ENCODE data around the gene SCUBE2. TPM values are rescaled to one million over a fixed set of nuclear protein-coding genes. Genes with fewer than 3 reads are reported as not detected.
"Not testable (repeated sequence)": the region's sequence is repeated elsewhere in the genome, so short reads cannot be mapped to it uniquely, and the experiment has no call there.

Gene SCUBE2
- total RNA-seq, 2 experiments from 2014 or later: not detected

GRCh38 chr11:9103542-9104276 is 12.3 kb upstream of the SCUBE2 start:
- ChIA-PET POLR2A (interaction anchor here (0.6 kb wide), 1 partner anchor 32 kb away, joined by 3 read pairs; no protein-coding TSS in a partner anchor), CTCF (interaction anchor here (1.2 kb wide), 1 partner anchor 8 kb away, joined by 4 read pairs; no protein-coding TSS in a partner anchor)
- intact Hi-C loops (cut with DNase I, micrococcal nuclease): no loop called here
- Mint-ChIP-seq H3K27ac (no peak overlapping the region), H3K9me3 (ENCODE audit: low read depth) (no peaks in the 10 kb centered on the region), H3K4me3 (no peak overlapping the region), H3K27me3 (peaks cover 13% of the 10 kb centered on the region), H3K4me1 (peaks cover 3% of the 10 kb centered on the region), H3K36me3 (ENCODE audit: low read depth) (no peaks in the 10 kb centered on the region)
- no peak for DNase-seq
- ATAC-seq: no peak

DNA sequence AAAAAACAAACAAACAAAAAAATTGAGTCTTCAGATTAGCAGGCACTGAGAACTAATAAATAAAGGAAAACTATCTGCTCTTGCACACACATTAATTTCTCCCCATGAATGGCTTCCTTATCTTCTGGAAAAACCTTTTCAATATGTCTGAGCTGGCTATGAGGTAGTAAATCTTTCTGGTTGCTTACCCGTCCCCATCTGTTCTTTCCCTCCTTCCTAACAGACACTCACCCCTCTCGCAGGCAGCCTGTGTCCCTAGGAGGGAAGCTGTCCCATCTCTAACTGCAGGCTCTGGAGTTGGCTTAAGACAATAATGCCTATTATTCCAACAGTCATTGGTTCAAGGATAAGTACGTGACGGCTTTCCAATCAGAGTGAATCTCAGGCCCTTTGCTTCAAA is 8.2 kb upstream of the SCUBE2 start:
- Mint-ChIP-seq H3K27me3 (peaks cover 18% of the 10 kb centered on the region), H3K27ac (no peak overlapping the region), H3K36me3 (ENCODE audit: low read depth) (no peaks in the 10 kb centered on the region), H3K4me1 (no peaks in the 10 kb centered on the region), H3K9me3 (ENCODE audit: low read depth) (no peaks in the 10 kb centered on the region), H3K4me3 (no peak overlapping the region)
- ChIA-PET POLR2A (no interaction called here), CTCF (interaction anchor here (1.3 kb wide), 1 partner anchor 38 kb away, joined by 4 read pairs; no protein-coding TSS in a partner anchor)
- intact Hi-C loops (cut with DNase I, micrococcal nuclease): no loop called here
- ATAC-seq (no peak), DNase-seq (no peak)

GRCh38 chr11:9098455-9098854 is 7.1 kb upstream of the SCUBE2 start:
- H3K4me1 Mint-ChIP-seq; DNase-seq; H3K9me3 Mint-ChIP-seq (ENCODE audit: low read depth); H3K4me3 Mint-ChIP-seq; POLR2A ChIA-PET; H3K27ac Mint-ChIP-seq; ATAC-seq; H3K36me3 Mint-ChIP-seq (ENCODE audit: low read depth); intact Hi-C loops (cut with DNase I, micrococcal nuclease): not testable (repeated sequence)
- CTCF ChIA-PET: interaction anchor here (0.6 to 0.9 kb wide), 2 partner anchors 69 to 83 kb away, joined by 3 read pairs; no protein-coding TSS in a partner anchor
- H3K27me3 Mint-ChIP-seq: peaks cover 22% of the 10 kb centered on the region

DNA sequence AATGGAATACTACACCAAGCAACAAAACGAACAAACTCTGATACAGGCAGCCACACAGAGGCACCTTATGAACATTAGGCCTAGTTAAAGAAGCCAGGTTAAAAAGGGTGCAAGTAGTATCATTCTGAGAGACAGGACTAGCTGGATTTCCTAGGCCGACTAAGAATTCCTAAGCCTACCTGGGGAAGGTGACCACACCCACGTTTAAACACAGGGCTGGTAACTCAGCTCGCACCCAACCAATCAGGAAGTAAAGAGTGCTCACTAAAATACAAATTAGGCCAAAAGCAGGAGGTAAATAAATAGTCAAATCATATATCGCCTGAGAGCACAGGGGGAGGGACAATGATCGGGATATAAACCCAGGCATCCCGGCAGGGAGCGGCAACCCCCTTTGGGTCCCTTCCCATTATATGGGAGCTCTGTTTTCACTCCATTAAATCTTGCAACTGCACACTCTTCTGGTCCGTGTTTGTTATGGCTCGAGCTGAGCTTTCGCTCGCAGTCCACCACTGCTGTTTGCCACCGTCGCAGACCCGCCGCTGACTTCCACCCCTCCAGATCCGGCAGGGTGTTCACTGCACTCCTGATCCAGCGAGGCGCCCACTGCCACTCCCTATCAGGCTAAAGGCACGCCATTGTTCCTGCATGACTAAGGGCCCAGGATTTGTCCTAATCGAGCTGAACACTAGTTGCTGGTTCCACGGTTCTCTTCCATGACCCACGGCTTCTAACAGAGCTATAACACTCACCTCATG is 6.0 kb upstream of the SCUBE2 start:
- DNase-seq; ATAC-seq; H3K4me1 Mint-ChIP-seq; H3K9me3 Mint-ChIP-seq (ENCODE audit: low read depth); H3K27ac Mint-ChIP-seq; H3K36me3 Mint-ChIP-seq (ENCODE audit: low read depth); POLR2A ChIA-PET; H3K4me3 Mint-ChIP-seq; intact Hi-C loops (cut with DNase I, micrococcal nuclease): not testable (repeated sequence)
- H3K27me3 Mint-ChIP-seq: peaks cover 31% of the 10 kb centered on the region
- CTCF ChIA-PET: interaction anchor here (0.5 to 0.7 kb wide), 2 partner anchors 33 to 774 kb away, joined by 3 to 4 read pairs; no protein-coding TSS in a partner anchor

- DNase-seq (no peak), ATAC-seq (no peak)
- Mint-ChIP-seq H3K36me3 (ENCODE audit: low read depth) (no peaks in the 10 kb centered on the region), H3K4me3 (no peak overlapping the region), H3K4me1 (no peaks in the 10 kb centered on the region), H3K9me3 (ENCODE audit: low read depth) (no peaks in the 10 kb centered on the region), H3K27ac (no peak overlapping the region), H3K27me3 (peaks cover 31% of the 10 kb centered on the region)
- ChIA-PET POLR2A (no interaction called here), CTCF (interaction anchor here (1.1 to 2.8 kb wide), 4 partner anchors 8 to 100 kb away, joined by 4 to 12 read pairs (median 8); no protein-coding TSS in a partner anchor)
- intact Hi-C loops (cut with DNase I, micrococcal nuclease): no loop called here
These were observed 5.0 kb upstream of the SCUBE2 start for GRCh38 chr11:9096427-9096826.

- H3K4me1 Mint-ChIP-seq: no peaks in the 10 kb centered on the region
- ChIA-PET POLR2A (no interaction called here), CTCF (interaction anchor here (0.6 to 2.8 kb wide), 7 partner anchors 9 to 326 kb away, joined by 3 to 12 read pairs (median 4); no protein-coding TSS in a partner anchor)
- H3K4me3 Mint-ChIP-seq: no peak overlapping the region
- H3K27ac Mint-ChIP-seq: no peak overlapping the region
- intact Hi-C loops (cut with DNase I, micrococcal nuclease): no loop called here
- DNase-seq (peak; percentile 41), ATAC-seq (no peak)
- H3K9me3 Mint-ChIP-seq (ENCODE audit: low read depth): no peaks in the 10 kb centered on the region
- H3K36me3 Mint-ChIP-seq (ENCODE audit: low read depth): no peaks in the 10 kb centered on the region
- H3K27me3 Mint-ChIP-seq: peaks cover 33% of the 10 kb centered on the region
These were observed 4.0 kb upstream of the SCUBE2 start for GRCh38 chr11:9095421-9095820.

- no peaks in the 10 kb centered on the region for H3K4me1 Mint-ChIP-seq
- intact Hi-C loops (cut with DNase I, micrococcal nuclease): no loop called here
- no peak overlapping the region for H3K27ac Mint-ChIP-seq
- H3K4me3 Mint-ChIP-seq: no peak overlapping the region
- no peak for ATAC-seq
- ChIA-PET CTCF (interaction anchor here (0.6 to 2.8 kb wide), 5 partner anchors 43 to 266 kb away, joined by 3 to 12 read pairs (median 4); no protein-coding TSS in a partner anchor), POLR2A (interaction anchor here (0.6 kb wide), 1 partner anchor 414 kb away, joined by 3 read pairs; no protein-coding TSS in a partner anchor)
- no peaks in the 10 kb centered on the region for H3K9me3 Mint-ChIP-seq (ENCODE audit: low read depth)
- DNase-seq: no peak
- H3K36me3 Mint-ChIP-seq (ENCODE audit: low read depth): no peaks in the 10 kb centered on the region
- H3K27me3 Mint-ChIP-seq: peaks cover 42% of the 10 kb centered on the region
These were observed 3.0 kb upstream of the SCUBE2 start for GRCh38 chr11:9094420-9094819.

- no peak overlapping the region for H3K27ac Mint-ChIP-seq
- DNase-seq: no peak
- no peaks in the 10 kb centered on the region for H3K9me3 Mint-ChIP-seq (ENCODE audit: low read depth)
- H3K4me1 Mint-ChIP-seq: no peaks in the 10 kb centered on the region
- ChIA-PET POLR2A (interaction anchor here (0.6 kb wide), 1 partner anchor 1240 kb away, joined by 3 read pairs; no protein-coding TSS in a partner anchor), CTCF (interaction anchor here (0.7 to 1.8 kb wide), 6 partner anchors 19 to 75 kb away, joined by 3 to 11 read pairs (median 3); no protein-coding TSS in a partner anchor)
- H3K4me3 Mint-ChIP-seq: no peak overlapping the region
- no peaks in the 10 kb centered on the region for H3K36me3 Mint-ChIP-seq (ENCODE audit: low read depth)
- intact Hi-C loops (cut with DNase I, micrococcal nuclease): no loop called here
- peaks cover 54% of the 10 kb centered on the region for H3K27me3 Mint-ChIP-seq
- no peak for ATAC-seq
These were observed 1.7 kb upstream of the SCUBE2 start for GRCh38 chr11:9092853-9093778.

- DNase-seq (no peak), ATAC-seq (no peak)
- intact Hi-C loops (cut with DNase I, micrococcal nuclease): no loop called here
- ChIA-PET POLR2A (interaction anchor here (0.6 kb wide), 1 partner anchor 481 kb away, joined by 3 read pairs; the partner anchor contains the start of gene WEE1), CTCF (interaction anchor here (0.6 to 1.8 kb wide), 4 partner anchors 18 to 1814 kb away, joined by 3 to 11 read pairs (median 4); no protein-coding TSS in a partner anchor)
- Mint-ChIP-seq H3K4me1 (no peaks in the 10 kb centered on the region), H3K4me3 (no peak overlapping the region), H3K9me3 (ENCODE audit: low read depth) (no peaks in the 10 kb centered on the region), H3K27ac (no peak overlapping the region), H3K27me3 (peaks cover 56% of the 10 kb centered on the region), H3K36me3 (ENCODE audit: low read depth) (no peaks in the 10 kb centered on the region)
These were observed 673 bp upstream of the SCUBE2 start for GRCh38 chr11:9092072-9092471.

DNA sequence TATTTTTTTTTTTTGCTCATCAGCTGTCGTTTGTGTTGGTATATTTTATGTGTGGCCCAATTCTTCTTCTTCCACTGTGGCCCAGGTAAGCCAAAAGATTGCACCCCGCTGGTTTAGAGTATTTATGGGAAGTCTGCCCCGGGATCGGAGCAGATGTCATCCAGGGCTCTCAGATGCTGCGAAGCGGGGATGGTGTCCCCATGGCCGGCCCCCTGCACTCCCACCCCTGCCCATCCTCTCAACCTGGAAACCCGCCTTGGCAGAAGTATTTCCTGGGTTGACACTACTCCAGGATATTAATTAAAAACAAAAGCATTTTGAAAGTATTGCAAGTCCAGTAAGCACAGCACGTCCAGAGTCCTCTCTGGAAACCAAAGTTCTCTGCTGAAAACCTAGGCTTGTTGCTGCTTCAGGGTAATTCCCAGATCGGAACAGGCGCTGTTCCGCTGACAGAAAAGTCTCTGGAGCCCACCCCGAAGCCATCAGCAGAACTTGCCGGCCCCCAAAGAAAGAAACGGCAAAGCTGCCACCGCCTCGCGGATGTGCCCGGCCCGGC is 833 bp downstream of the SCUBE2 start:
- CTCF ChIA-PET: no interaction called here
- peaks cover 52% of the 10 kb centered on the region for H3K27me3 Mint-ChIP-seq
- DNase-seq (no peak), ATAC-seq (no peak)
- H3K9me3 Mint-ChIP-seq (ENCODE audit: low read depth): no peaks in the 10 kb centered on the region
- H3K4me3 Mint-ChIP-seq: no peak overlapping the region
- POLR2A ChIA-PET: no interaction called here
- intact Hi-C loops (cut with DNase I, micrococcal nuclease): no loop called here
- H3K27ac Mint-ChIP-seq: no peak overlapping the region
- no peaks in the 10 kb centered on the region for H3K4me1 Mint-ChIP-seq
- H3K36me3 Mint-ChIP-seq (ENCODE audit: low read depth): no peaks in the 10 kb centered on the region
